HepG2 (cell line): ENCODE data around the gene APOBEC3H. TPM values are rescaled to one million over a fixed set of nuclear protein-coding genes. Genes with fewer than 3 reads are reported as not detected.

ENCODE experiments used
- ARID2 ChIP-seq: sonication (generic); formaldehyde crosslinking; IDR thresholded peaks from 2 replicates; pipeline ENCODE4 v1.8.1; 2022; ENCODE audit warnings: mild to moderate bottlenecking, missing genetic modification reagents, borderline replicate concordance
- ARID5B ChIP-seq: IDR thresholded peaks from 2 replicates; pipeline ENCODE4 v1.4.0; 2020; ENCODE audit warnings: mild to moderate bottlenecking, missing genetic modification reagents
- CREBL2 ChIP-seq: sonication (generic); formaldehyde crosslinking; IDR thresholded peaks from 2 replicates; pipeline ENCODE4 v1.8.1; 2023; ENCODE audit warnings: missing genetic modification reagents, mild to moderate bottlenecking, borderline replicate concordance
- FOSL2 ChIP-seq: sonication (generic); formaldehyde crosslinking; IDR thresholded peaks from 2 replicates; pipeline ENCODE4 v1.4.0; 2020; ENCODE audit warnings: missing genetic modification reagents
- HNF1A ChIP-seq, 2 experiments: sonication (generic) in 1 of 2; formaldehyde crosslinking in 1 of 2; IDR thresholded peaks; 2 replicates each; pipeline versions ENCODE4 v1.4.0 to v1.6.1; 2016 to 2020; ENCODE audit warnings: borderline replicate concordance in 1 of 2, low read depth in 1 of 2, mild to moderate bottlenecking in 1 of 2, missing genetic modification reagents in 1 of 2
- MAFG ChIP-seq: sonication (generic); formaldehyde crosslinking; IDR thresholded peaks from 2 replicates; pipeline ENCODE4 v1.5.1; 2020; ENCODE audit warnings: mild to moderate bottlenecking, missing genetic modification reagents
- MEIS2 ChIP-seq: sonication (generic); formaldehyde crosslinking; IDR thresholded peaks from 2 replicates; pipeline ENCODE4 v1.9.0; 2021; ENCODE audit warnings: mild to moderate bottlenecking, missing genetic modification reagents
- MXD3 ChIP-seq: IDR thresholded peaks from 2 replicates; pipeline ENCODE4 v1.6.1; 2016; ENCODE audit warnings: mild to moderate bottlenecking, missing biosample characterization, missing genetic modification reagents
- ZGPAT ChIP-seq: IDR thresholded peaks from 2 replicates; pipeline ENCODE4 v1.6.1; 2016; ENCODE audit warnings: mild to moderate bottlenecking
- ZMYM3 ChIP-seq: sonication (generic); formaldehyde crosslinking; IDR thresholded peaks from 2 replicates; pipeline ENCODE4 v1.5.1; 2020; ENCODE audit warnings: mild to moderate bottlenecking, missing genetic modification reagents
- ZNF205 ChIP-seq: IDR thresholded peaks from 2 replicates; pipeline ENCODE4 v1.6.1; 2018; ENCODE audit warnings: missing biosample characterization, missing genetic modification reagents
- ZNF441 ChIP-seq: sonication (generic); formaldehyde crosslinking; IDR thresholded peaks from 2 replicates; pipeline ENCODE4 v1.7.0; 2021; ENCODE audit warnings: missing genetic modification reagents, borderline replicate concordance
- polyA plus RNA-seq, 8 experiments: library from polyadenylated mRNA; depleted of rRNA in 3 of 8; stranded (reverse) in 7 of 8; unstranded in 1 of 8; fragments of >200 nt; fragmentation: Illumina TruSeq in 4 of 8; extraction: Trizol in 4 of 8; gene quantifications; 2 replicates each; pipeline versions ENCODE4 v1.2.1 to v1.2.3, GENCODE V29; 2011 to 2016; ENCODE audit warnings: low read depth in 4 of 8, missing spikeins in 1 of 8, mixed read lengths in 1 of 8; ENCODE audit not compliant: insufficient read depth in 1 of 8
- total RNA-seq, 5 experiments: library from RNA; depleted of rRNA; stranded (reverse); fragments of >200 nt; fragmentation: Illumina TruSeq; extraction: Trizol; gene quantifications; 2 replicates each; pipeline ENCODE4 v1.2.3, GENCODE V29; 2016; ENCODE audit warnings: low read depth in 1 of 5

The APOBEC3H gene
- total and polyA plus RNA-seq, 2 of the 13 experiments (the other 11 are each of a cell fraction or from before 2014, with no cell fraction given): 0.18 to 0.31 TPM

GRCh38 chr22:39152024-39152510, 55.0 kb downstream of the APOBEC3H start (continued):
- 0 out of 2 replicates have a peak, but pooled peaks have one; percentile 15 for TF ChIP-seq ARID2 (CRISPR knock-in tag)
- TF ChIP-seq MAFG (CRISPR knock-in tag): no peak
- TF ChIP-seq ARID5B (CRISPR knock-in tag): peak; percentile 16; the same call in 1 of the 2 replicates
- no peak for TF ChIP-seq HNF1A (IDR thresholded peaks at IDR 0.05; ENCODE audit: low read depth)
- TF ChIP-seq HNF1A (CRISPR knock-in tag; IDR thresholded peaks at IDR 0.05; ENCODE audit: borderline replicate concordance): no peak
- TF ChIP-seq MEIS2 (CRISPR knock-in tag): peak; percentile 16; the same call in 1 of the 2 replicates
- peak; percentile 40; the same call in 1 of the 2 replicates for TF ChIP-seq ZMYM3
- TF ChIP-seq FOSL2 (CRISPR knock-in tag): 0 out of 2 replicates have a peak, but pooled peaks have one; percentile 6
- TF ChIP-seq ZGPAT (CRISPR knock-in tag): peak; percentile 0; the same call in 1 of the 2 replicates
- no peak for TF ChIP-seq ZNF441 (CRISPR knock-in tag)
- 0 out of 2 replicates have a peak, but pooled peaks have one; percentile 7 for TF ChIP-seq ZNF205 (CRISPR knock-in tag)
- TF ChIP-seq MXD3 (CRISPR knock-in tag): no peak
- TF ChIP-seq CREBL2 (CRISPR knock-in tag): no peak
